GM21360 (cell line): ENCODE data around the gene CAND2.

ENCODE experiments used
- ATAC-seq: cut with Tn5 transposase; IDR thresholded peaks from one replicate; pipeline ENCODE4 v1.9.1; 2021; ENCODE audit warnings: mild to moderate bottlenecking, moderate library complexity; ENCODE audit not compliant: unreplicated experiment

The CAND2 gene

DNA sequence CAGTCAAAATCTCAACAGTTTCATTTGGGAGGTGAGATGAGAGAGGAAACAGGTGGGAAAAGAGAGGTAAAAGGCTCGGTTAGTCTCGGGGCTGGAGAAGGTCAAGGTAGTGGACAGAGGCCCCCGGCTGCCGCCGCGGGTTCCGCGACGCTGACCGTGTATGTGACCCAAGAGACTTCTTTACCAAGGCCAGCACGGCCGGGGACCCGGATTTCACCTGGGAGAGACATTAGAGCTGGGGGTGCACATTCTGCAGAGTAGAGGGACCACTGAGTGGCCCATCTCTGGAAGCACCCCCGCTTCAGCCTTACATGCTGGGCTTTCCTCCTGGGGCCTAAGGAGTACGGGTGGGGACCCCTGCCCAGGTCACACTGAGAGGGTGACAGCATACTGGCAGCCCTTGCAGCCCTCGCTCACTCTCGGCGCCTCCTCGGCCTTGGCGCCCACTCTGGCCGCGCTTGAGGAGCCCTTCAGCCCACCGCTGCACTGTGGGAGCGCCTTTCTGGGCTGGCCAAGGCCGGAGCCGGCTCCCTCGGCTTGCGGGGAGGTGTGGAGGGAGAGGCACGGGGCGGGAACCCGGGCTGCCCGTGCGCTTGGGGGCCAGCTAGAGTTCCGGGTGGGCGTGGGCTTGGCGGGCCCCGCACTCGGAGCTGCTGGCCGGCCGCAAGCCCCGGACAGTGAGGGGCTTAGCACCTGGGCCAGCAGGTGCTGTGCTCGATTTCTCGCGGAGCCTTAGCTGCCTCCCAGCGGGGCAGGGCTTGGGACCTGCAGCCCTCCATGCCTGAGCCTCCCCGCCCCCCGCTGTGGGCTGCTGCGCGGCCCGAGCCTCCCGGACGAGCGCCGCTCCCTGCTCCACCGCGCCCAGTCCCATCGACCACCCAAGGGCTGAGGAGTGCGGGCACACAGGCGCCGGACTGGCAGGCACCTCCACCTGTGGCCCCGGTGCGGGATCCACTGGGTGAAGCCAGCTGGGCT lies 86.1 kb downstream of the CAND2 start:
- ATAC-seq: no peak

DNA sequence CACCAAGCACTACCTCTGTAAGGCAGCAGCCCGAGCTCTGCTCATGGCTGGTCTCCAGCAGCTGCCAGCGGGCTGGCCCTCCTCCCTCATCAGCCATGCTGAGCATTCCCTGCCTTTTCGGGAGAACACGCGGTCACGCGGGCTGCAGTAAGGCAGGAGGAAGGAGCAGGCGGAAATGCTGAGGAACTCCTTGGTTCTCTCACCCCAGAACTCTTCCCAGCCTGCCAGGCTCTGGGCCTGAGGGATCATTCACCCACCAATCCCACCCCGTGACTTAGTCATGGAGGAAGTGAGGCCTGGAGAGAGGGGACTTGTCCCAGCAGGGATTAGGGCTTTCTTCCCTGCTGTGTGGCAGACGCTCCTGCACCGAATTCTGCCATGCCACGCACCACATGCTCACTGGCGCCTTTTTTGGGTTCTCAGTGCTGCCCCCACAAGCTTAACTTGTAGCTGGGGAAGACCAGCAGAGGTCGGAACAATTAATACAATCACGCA lies 87.8 kb downstream of the CAND2 start:
- no peak for ATAC-seq
